ENCODE measurements around the gene RDH14.

- TF ChIP-seq CTCF (IDR thresholded peaks at IDR 0.05; ENCODE audit: insufficient read depth, low read length) (no peak), REST (IDR thresholded peaks at IDR 0.05; ENCODE audit: insufficient replicate concordance, low read depth) (no peak), POLR2AphosphoS5 (IDR thresholded peaks at IDR 0.05; ENCODE audit: low read depth) (no peak), GABPA (IDR thresholded peaks at IDR 0.05; ENCODE audit: low read depth) (no peak)
Measured at GRCh38 chr2:18544171-18544570, 16.3 kb downstream of the RDH14 start.
